GM19468 (cell line): ENCODE measurements around the gene LHFPL3.

Experiments used
- ATAC-seq: cut with Tn5 transposase; IDR thresholded peaks from one replicate; pipeline ENCODE4 v1.9.1; 2021; ENCODE audit warnings: mild to moderate bottlenecking, moderate library complexity, moderate number of reproducible peaks; ENCODE audit not compliant: unreplicated experiment; ENCODE audit errors: extremely low read depth

LHFPL3 gene

GRCh38 chr7:104943502-104944343 is 615.3 kb downstream of the LHFPL3 start:
- peak; percentile 14 for ATAC-seq

- no peak for ATAC-seq
Observed at GRCh38 chr7:104945599-104945956, 617.2 kb downstream of the LHFPL3 start.

DNA sequence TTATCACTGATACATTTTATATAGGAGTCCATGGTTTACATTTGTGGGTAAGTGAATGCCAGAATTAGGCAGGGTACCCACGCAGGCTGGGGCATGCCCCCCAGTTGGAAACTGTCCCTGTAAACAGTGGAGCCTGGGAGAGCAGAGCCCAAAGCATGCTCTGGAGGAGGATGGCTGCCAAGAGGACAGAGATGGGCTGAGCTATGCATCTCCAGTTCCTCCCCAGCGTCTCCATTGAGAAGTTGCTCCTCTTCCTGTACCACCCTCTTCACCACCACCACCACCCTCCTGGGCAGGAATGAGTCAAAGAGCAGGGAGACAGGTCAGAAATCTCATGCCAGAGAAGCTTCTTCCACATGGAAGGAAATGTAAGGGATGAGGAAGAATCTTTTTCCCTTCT is 617.9 kb downstream of the LHFPL3 start:
- ATAC-seq: no peak

DNA sequence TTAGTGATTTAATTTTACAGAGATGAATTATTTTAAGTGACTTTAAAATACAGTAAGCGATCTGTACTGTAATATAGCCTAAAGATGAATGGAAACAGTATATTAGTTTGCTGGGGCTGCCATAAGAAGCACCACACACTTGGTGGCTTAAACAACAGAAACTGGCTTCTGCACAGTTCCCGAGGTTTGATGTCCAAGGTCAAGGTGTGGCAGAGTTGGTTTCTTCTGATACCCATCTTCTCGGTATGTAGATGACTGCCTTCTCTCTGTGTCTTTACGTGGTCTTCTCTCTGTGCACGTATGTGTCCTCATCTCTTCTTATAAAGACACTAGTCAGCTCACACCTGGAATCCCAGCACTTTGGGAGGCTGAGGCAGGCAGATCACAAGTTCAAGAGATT is 621.6 kb downstream of the LHFPL3 start:
- no peak for ATAC-seq

GRCh38 chr7:104950754-104951153 is 622.4 kb downstream of the LHFPL3 start:
- ATAC-seq: no peak

- no peak for ATAC-seq
Observed at GRCh38 chr7:104951546-104951945, 623.1 kb downstream of the LHFPL3 start.

GRCh38 chr7:104955276-104955675 is 626.9 kb downstream of the LHFPL3 start:
- no peak for ATAC-seq
